Activated CD8-positive, alpha-beta memory T cell treated with anti-CD3 and anti-CD28 coated beads for 4 hours (primary cell): ENCODE measurements around the gene PCDHGC5.

ENCODE experiments used
- DNase-seq, 2 donors: peaks; one replicate each; pipeline ENCODE4 v3.0.0-alpha.2; 2020; ENCODE audit warnings: low read depth in 2 of 2

The PCDHGC5 gene

GRCh38 chr5:141488591-141489561 lies at the start of gene PCDHGC5:
Gene PCDHGC5 (plus strand): TSS chr5:141489081. CDS start chr5:141489241, 160 bp downstream.
- no peak for DNase-seq

GRCh38 chr5:141439411-141440141 lies 49.3 kb upstream of the PCDHGC5 start:
- DNase-seq = no peak

GRCh38 chr5:141440341-141440740 lies 48.5 kb upstream of the PCDHGC5 start:
- DNase-seq = no peak

GRCh38 chr5:141441571-141442170 lies 47.2 kb upstream of the PCDHGC5 start:
- no peak for DNase-seq

GRCh38 chr5:141465351-141465750 lies 23.5 kb upstream of the PCDHGC5 start:
- DNase-seq = no peak

GRCh38 chr5:141475625-141476131 lies 13.2 kb upstream of the PCDHGC5 start, which contains the start of gene PCDHGC3:
Gene PCDHGC3 (plus strand): TSS chr5:141475966. CDS start chr5:141476117, 151 bp downstream.
- DNase-seq = no peak

GRCh38 chr5:141476132-141476911 lies 12.6 kb upstream of the PCDHGC5 start:
- no peak for DNase-seq

- no peak for DNase-seq
These were observed 11.8 kb upstream of the PCDHGC5 start for GRCh38 chr5:141477044-141477575.

GRCh38 chr5:141477815-141478214 lies 11.1 kb upstream of the PCDHGC5 start:
- no peak for DNase-seq

- no peak for DNase-seq
These were observed 10.4 kb upstream of the PCDHGC5 start for GRCh38 chr5:141478321-141478945.

- DNase-seq = no peak
These were observed 9.1 kb upstream of the PCDHGC5 start for GRCh38 chr5:141479776-141480175.

GRCh38 chr5:141483902-141484301 lies 5.0 kb upstream of the PCDHGC5 start:
- no peak for DNase-seq

GRCh38 chr5:141484310-141484640 lies 4.6 kb upstream of the PCDHGC5 start:
- no peak for DNase-seq

GRCh38 chr5:141484641-141485311 lies 4.1 kb upstream of the PCDHGC5 start, which contains the start of gene PCDHGC4:
Gene PCDHGC4 (plus strand): TSS chr5:141485030. CDS start chr5:141485174, 144 bp downstream.
- no peak for DNase-seq

GRCh38 chr5:141485321-141486055 lies 3.4 kb upstream of the PCDHGC5 start:
- no peak for DNase-seq

GRCh38 chr5:141486091-141486490 lies 2.8 kb upstream of the PCDHGC5 start:
- no peak for DNase-seq

- no peak for DNase-seq
These were observed 1.8 kb upstream of the PCDHGC5 start for GRCh38 chr5:141487131-141487530.

- DNase-seq = no peak
These were observed 960 bp downstream of the PCDHGC5 start for GRCh38 chr5:141489841-141490240.

- no peak for DNase-seq
These were observed 1.4 kb downstream of the PCDHGC5 start for GRCh38 chr5:141490271-141490670.
